ENCODE results near the gene MAPK14. TPM values are rescaled to one million over a fixed set of nuclear protein-coding genes. Genes with fewer than 3 reads are reported as not detected.

The MAPK14 gene
- total RNA-seq, 1 donor from 2014 or later = 46.2 TPM

DNA sequence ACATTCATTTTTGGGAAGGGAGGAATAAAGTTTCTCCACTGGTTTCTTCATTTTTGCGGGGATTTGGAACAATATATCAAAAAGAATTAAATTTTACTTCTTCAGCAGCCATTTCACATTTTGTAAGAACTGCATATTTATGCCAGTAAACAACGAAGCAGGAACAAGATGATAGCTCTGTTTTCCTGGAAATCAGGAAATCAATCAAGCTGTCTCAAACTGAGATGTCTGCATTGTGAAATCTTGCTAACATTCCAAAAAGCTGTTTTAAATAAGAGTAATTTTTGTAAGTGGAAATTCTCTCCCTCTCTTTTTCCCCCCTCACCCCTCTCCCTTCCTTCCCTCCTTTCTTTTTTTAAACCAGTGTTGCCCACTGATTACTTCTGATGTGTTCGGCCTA, 122.7 kb downstream of the MAPK14 start:
- H3K27ac Mint-ChIP-seq (ENCODE audit: unreplicated experiment) = no peak overlapping the region
- peaks cover 10% of the 10 kb centered on the region for H3K36me3 Mint-ChIP-seq (ENCODE audit: unreplicated experiment)
- H3K9me3 Mint-ChIP-seq (ENCODE audit: unreplicated experiment) = peaks cover 4% of the 10 kb centered on the region
- DNase-seq = no peak
- TF ChIP-seq, protein P1, sequence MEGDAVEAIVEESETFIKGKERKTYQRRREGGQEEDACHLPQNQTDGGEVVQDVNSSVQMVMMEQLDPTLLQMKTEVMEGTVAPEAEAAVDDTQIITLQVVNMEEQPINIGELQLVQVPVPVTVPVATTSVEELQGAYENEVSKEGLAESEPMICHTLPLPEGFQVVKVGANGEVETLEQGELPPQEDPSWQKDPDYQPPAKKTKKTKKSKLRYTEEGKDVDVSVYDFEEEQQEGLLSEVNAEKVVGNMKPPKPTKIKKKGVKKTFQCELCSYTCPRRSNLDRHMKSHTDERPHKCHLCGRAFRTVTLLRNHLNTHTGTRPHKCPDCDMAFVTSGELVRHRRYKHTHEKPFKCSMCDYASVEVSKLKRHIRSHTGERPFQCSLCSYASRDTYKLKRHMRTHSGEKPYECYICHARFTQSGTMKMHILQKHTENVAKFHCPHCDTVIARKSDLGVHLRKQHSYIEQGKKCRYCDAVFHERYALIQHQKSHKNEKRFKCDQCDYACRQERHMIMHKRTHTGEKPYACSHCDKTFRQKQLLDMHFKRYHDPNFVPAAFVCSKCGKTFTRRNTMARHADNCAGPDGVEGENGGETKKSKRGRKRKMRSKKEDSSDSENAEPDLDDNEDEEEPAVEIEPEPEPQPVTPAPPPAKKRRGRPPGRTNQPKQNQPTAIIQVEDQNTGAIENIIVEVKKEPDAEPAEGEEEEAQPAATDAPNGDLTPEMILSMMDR (IDR thresholded peaks at IDR 0.05; ENCODE audit: partially characterized antibody, unreplicated experiment) = no peak
- no peaks in the 10 kb centered on the region for H3K4me1 Mint-ChIP-seq (ENCODE audit: low read depth, unreplicated experiment)
- H3K4me3 Mint-ChIP-seq (ENCODE audit: unreplicated experiment) = no peak overlapping the region
- peaks cover 5% of the 10 kb centered on the region for H3K27me3 Mint-ChIP-seq (ENCODE audit: unreplicated experiment)

DNA sequence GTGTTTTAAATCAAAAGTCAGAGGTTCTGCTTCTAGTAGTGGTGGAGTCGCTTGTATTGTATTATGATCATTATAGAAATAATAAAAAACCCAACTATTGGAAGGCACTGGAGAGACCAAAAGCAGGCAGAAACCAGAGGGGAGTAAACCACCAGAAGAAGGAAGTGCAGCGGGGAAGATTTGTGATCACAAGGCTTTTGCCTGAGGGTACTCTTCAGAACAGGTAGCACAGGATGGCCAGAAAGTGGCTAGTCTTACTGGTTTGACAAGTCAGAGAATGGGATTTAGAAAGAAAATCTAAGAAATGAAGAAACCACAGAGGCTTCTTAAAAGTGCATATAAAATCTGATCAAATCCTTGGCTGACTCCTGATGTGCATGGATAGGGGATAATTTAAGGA, 126.7 kb downstream of the MAPK14 start:
- TF ChIP-seq, protein P1 (IDR thresholded peaks at IDR 0.05; ENCODE audit: partially characterized antibody, unreplicated experiment) = no peak
- Mint-ChIP-seq H3K27ac (ENCODE audit: unreplicated experiment) (no peak overlapping the region), H3K9me3 (ENCODE audit: unreplicated experiment) (peaks cover 3% of the 10 kb centered on the region), H3K27me3 (ENCODE audit: unreplicated experiment) (peaks cover 2% of the 10 kb centered on the region), H3K36me3 (ENCODE audit: unreplicated experiment) (peaks cover 10% of the 10 kb centered on the region), H3K4me1 (ENCODE audit: low read depth, unreplicated experiment) (no peaks in the 10 kb centered on the region), H3K4me3 (ENCODE audit: unreplicated experiment) (no peak overlapping the region)
- DNase-seq = no peak

DNA sequence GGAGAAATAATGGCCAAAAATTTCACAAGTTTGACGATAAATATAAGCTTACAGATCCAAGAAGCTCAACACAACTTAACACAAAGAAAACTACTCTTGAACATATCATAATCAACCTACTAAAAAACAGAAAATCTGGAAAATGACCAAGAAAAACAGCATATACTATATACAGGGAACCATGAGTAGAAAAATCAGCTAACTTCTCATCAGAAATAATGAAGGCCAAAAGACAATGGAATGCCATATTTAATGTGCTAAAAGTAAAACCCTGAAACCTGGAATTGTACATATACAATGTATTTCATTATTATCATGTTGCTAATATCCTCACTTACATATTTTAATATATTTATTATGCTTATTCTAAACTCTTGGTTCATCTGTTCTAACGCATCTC, 128.1 kb downstream of the MAPK14 start:
- H3K4me3 Mint-ChIP-seq (ENCODE audit: unreplicated experiment) = no peak overlapping the region
- peaks cover 10% of the 10 kb centered on the region for H3K36me3 Mint-ChIP-seq (ENCODE audit: unreplicated experiment)
- H3K27ac Mint-ChIP-seq (ENCODE audit: unreplicated experiment) = no peak overlapping the region
- TF ChIP-seq, protein P1 (IDR thresholded peaks at IDR 0.05; ENCODE audit: partially characterized antibody, unreplicated experiment) = no peak
- no peaks in the 10 kb centered on the region for H3K4me1 Mint-ChIP-seq (ENCODE audit: low read depth, unreplicated experiment)
- peaks cover 3% of the 10 kb centered on the region for H3K9me3 Mint-ChIP-seq (ENCODE audit: unreplicated experiment)
- DNase-seq = no peak
- H3K27me3 Mint-ChIP-seq (ENCODE audit: unreplicated experiment) = peaks cover 2% of the 10 kb centered on the region

DNA sequence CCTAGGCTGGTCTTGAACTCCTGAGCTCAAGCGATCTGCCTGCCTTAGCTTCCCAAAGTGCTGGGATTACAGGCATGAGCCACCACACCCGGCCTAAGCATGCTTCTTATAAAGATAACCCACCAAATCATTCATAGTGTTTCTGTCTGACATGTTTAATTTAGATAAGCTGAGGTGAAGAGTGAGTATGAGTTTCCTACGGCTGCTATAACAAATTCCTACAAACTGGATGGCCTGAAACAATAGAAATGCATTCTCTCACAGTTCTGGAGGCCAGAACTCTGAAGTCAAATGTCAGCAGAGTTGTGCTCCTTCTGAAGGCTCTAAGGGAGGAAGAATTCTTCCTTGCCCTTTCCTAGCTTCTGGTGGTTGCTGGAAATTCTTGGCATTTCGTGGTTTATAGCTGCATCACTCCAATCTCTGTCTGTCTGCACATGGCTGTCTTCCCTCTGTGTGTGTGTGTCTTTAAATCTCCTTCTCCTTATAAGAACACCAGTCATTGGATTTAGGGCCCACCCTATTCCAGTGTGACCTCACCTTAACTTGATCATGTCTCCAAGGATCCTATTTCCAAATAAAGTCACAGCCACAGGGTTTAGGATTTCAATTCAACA, 132.6 kb downstream of the MAPK14 start:
- Mint-ChIP-seq H3K27ac (ENCODE audit: unreplicated experiment) (no peak overlapping the region), H3K36me3 (ENCODE audit: unreplicated experiment) (peaks cover 10% of the 10 kb centered on the region), H3K9me3 (ENCODE audit: unreplicated experiment) (peaks cover 5% of the 10 kb centered on the region), H3K27me3 (ENCODE audit: unreplicated experiment) (peaks cover 2% of the 10 kb centered on the region), H3K4me1 (ENCODE audit: low read depth, unreplicated experiment) (no peaks in the 10 kb centered on the region), H3K4me3 (ENCODE audit: unreplicated experiment) (no peak overlapping the region)
- DNase-seq = no peak
- TF ChIP-seq, protein P1 (IDR thresholded peaks at IDR 0.05; ENCODE audit: partially characterized antibody, unreplicated experiment) = no peak

Other genes with a start within 250 kb of the MAPK14 start
- gene CLPSL1, start 246.8 kb upstream of the MAPK14 start, total RNA-seq (ENCODE audit: unreplicated experiment) = not detected
- gene CLPS, start 230.5 kb upstream of the MAPK14 start, total RNA-seq (ENCODE audit: unreplicated experiment) = not detected
- gene LHFPL5, start 222.5 kb upstream of the MAPK14 start, total RNA-seq (ENCODE audit: unreplicated experiment) = 1.7 TPM
- gene SRPK1, start 106.7 kb upstream of the MAPK14 start, total RNA-seq (ENCODE audit: unreplicated experiment) = 89.8 TPM
- 0.29 TPM for gene SLC26A8, start 3.2 kb upstream of the MAPK14 start, total RNA-seq (ENCODE audit: unreplicated experiment)
- gene MAPK13, start 102.7 kb downstream of the MAPK14 start, total RNA-seq (ENCODE audit: unreplicated experiment) = 4.2 TPM
- gene BRPF3, start 168.9 kb downstream of the MAPK14 start, total RNA-seq (ENCODE audit: unreplicated experiment) = 36.2 TPM
- not detected for gene PNPLA1, start 242.3 kb downstream of the MAPK14 start, total RNA-seq (ENCODE audit: unreplicated experiment)

Measured in glutamatergic neuron (in vitro differentiated cells).